Mesenchymal stem cell (in vitro differentiated cells and primary cell): ENCODE measurements around the gene SLC9A3.
"Not testable (repeated sequence)": the region's sequence is repeated elsewhere in the genome, so short reads cannot be mapped to it uniquely, and the experiment has no call there.

ENCODE experiments used
- DNase-seq: peaks from one replicate; pipeline ENCODE4 v3.0.0-alpha.2; 2013
- H2AFZ ChIP-seq: one replicate; pipeline ENCODE4 v1.6.1; 2013; ENCODE audit warnings: low read depth, mild to moderate bottlenecking, control low read depth, inconsistent platforms, low read length, moderate library complexity
- H2AK5ac ChIP-seq: 2 replicates; pipeline ENCODE4 v1.6.1; 2013; ENCODE audit warnings: low read length, moderate library complexity, mild to moderate bottlenecking, inconsistent platforms; ENCODE audit not compliant: severe bottlenecking
- H2BK120ac ChIP-seq: one replicate; pipeline ENCODE4 v1.6.1; 2013; ENCODE audit warnings: low read depth, mild to moderate bottlenecking, inconsistent platforms, low read length, moderate library complexity
- H2BK12ac ChIP-seq, 2 experiments: one replicate each; pipeline ENCODE4 v1.6.1; 2013; ENCODE audit warnings: inconsistent platforms in 2 of 2, low read length in 2 of 2, mild to moderate bottlenecking in 2 of 2, moderate library complexity in 2 of 2, control low read depth in 1 of 2
- H2BK15ac ChIP-seq: one replicate; pipeline ENCODE4 v1.6.1; 2013; ENCODE audit warnings: mild to moderate bottlenecking, low read depth, inconsistent platforms; ENCODE audit not compliant: poor library complexity, severe bottlenecking
- H2BK5ac ChIP-seq: 2 replicates; pipeline ENCODE4 v1.6.1; 2013; ENCODE audit warnings: low read depth, mild to moderate bottlenecking, low read length, control low read depth, inconsistent platforms; ENCODE audit not compliant: poor library complexity, severe bottlenecking
- H3K14ac ChIP-seq, 2 experiments: one replicate each; pipeline ENCODE4 v1.6.1; 2013; ENCODE audit warnings: inconsistent platforms in 2 of 2, low read length in 2 of 2, control low read depth in 1 of 2, mild to moderate bottlenecking in 1 of 2, moderate library complexity in 1 of 2
- H3K18ac ChIP-seq, 2 experiments: one replicate each; pipeline ENCODE4 v1.6.1; 2013; ENCODE audit warnings: inconsistent platforms in 2 of 2, low read length in 2 of 2, control low read depth in 1 of 2, low read depth in 1 of 2, mild to moderate bottlenecking in 1 of 2
- H3K23ac ChIP-seq, 2 experiments: one replicate each; pipeline ENCODE4 v1.6.1; 2013; ENCODE audit warnings: inconsistent platforms in 2 of 2, low read length in 2 of 2, mild to moderate bottlenecking in 2 of 2, moderate library complexity in 2 of 2, control low read depth in 1 of 2
- H3K27ac ChIP-seq: 2 replicates; pipeline ENCODE4 v1.5.1; 2013; ENCODE audit warnings: mild to moderate bottlenecking, moderate library complexity, low read length, control low read depth, inconsistent platforms; ENCODE audit not compliant: poor library complexity, severe bottlenecking
- H3K27me3 ChIP-seq, 2 experiments: 2 replicates each; pipeline versions ENCODE4 v1.6.1 to v1.7.0; 2013; ENCODE audit warnings: low read length in 2 of 2, mild to moderate bottlenecking in 2 of 2, moderate library complexity in 2 of 2, control low read depth in 1 of 2, inconsistent platforms in 1 of 2; ENCODE audit not compliant: control insufficient read depth in 1 of 2, insufficient read depth in 1 of 2
- H3K36me3 ChIP-seq, 2 experiments: 2 replicates each; pipeline versions ENCODE4 v1.6.1 to v1.7.0; 2013; ENCODE audit warnings: low read length in 2 of 2, control low read depth in 1 of 2, inconsistent platforms in 1 of 2, low read depth in 1 of 2, mild to moderate bottlenecking in 1 of 2; ENCODE audit not compliant: insufficient read depth in 2 of 2, control insufficient read depth in 1 of 2
- H3K4ac ChIP-seq, 2 experiments: one replicate each; pipeline ENCODE4 v1.6.1; 2013; ENCODE audit warnings: inconsistent platforms in 2 of 2, low read length in 2 of 2, mild to moderate bottlenecking in 2 of 2, moderate library complexity in 2 of 2, control low read depth in 1 of 2, low read depth in 1 of 2
- H3K4me1 ChIP-seq: 2 replicates; pipeline ENCODE4 v1.6.1; 2013; ENCODE audit warnings: low read depth, low read length, control low read depth; ENCODE audit not compliant: control insufficient read depth, insufficient read depth
- H3K4me2 ChIP-seq: 2 replicates; pipeline ENCODE4 v1.6.1; 2013; ENCODE audit warnings: low read length, mild to moderate bottlenecking, inconsistent platforms; ENCODE audit not compliant: poor library complexity, severe bottlenecking
- H3K4me3 ChIP-seq, 2 experiments: 2 replicates each; pipeline versions ENCODE4 v1.5.1 to v1.7.0; 2013; ENCODE audit warnings: low read length in 2 of 2, mild to moderate bottlenecking in 2 of 2, control low read depth in 1 of 2, low read depth in 1 of 2; ENCODE audit not compliant: insufficient read depth in 1 of 2
- H3K79me1 ChIP-seq: replicated peaks from 2 replicates; pipeline ENCODE4 v1.6.1; 2013; ENCODE audit warnings: mild to moderate bottlenecking, control low read depth, low read length, inconsistent platforms; ENCODE audit not compliant: poor library complexity, severe bottlenecking
- H3K9ac ChIP-seq: 2 replicates; pipeline ENCODE4 v1.7.0; 2013; ENCODE audit warnings: mild to moderate bottlenecking, low read length, moderate library complexity
- H3K9me3 ChIP-seq: 2 replicates; pipeline ENCODE4 v1.7.0; 2013; ENCODE audit warnings: mild to moderate bottlenecking, low read length; ENCODE audit not compliant: control insufficient read depth
- H4K8ac ChIP-seq: one replicate; pipeline ENCODE4 v1.6.1; 2013; ENCODE audit warnings: inconsistent platforms, mild to moderate bottlenecking, low read length, moderate library complexity
- H4K91ac ChIP-seq: one replicate; pipeline ENCODE4 v1.6.1; 2013; ENCODE audit warnings: mild to moderate bottlenecking, low read length, inconsistent platforms
- WGBS: methylation state at CpG from one replicate; pipeline ENCODE4 v1.1.7; 2013; ENCODE audit warnings: mixed read lengths; 5-methylcytosine and 5-hydroxymethylcytosine counted together

Gene SLC9A3

GRCh38 chr5:558871-559503, 34.7 kb upstream of the SLC9A3 start:
- no peaks in the 10 kb centered on the region for H3K4me1 ChIP-seq
- H4K91ac ChIP-seq, result no peak overlapping the region
- no peak overlapping the region for H2AFZ ChIP-seq
- no peak overlapping the region for H2AK5ac ChIP-seq
- peaks cover 0 to 28% of the 10 kb centered on the region in 2 experiments for H3K27me3 ChIP-seq
- no peak overlapping the region for H4K8ac ChIP-seq
- no peak overlapping the region for H3K27ac ChIP-seq
- no peak overlapping the region for H3K4me2 ChIP-seq
- no peak overlapping the region for H3K18ac ChIP-seq
- H3K4ac ChIP-seq, result no peak overlapping the region
- DNase-seq, result no peak
- no peak overlapping the region for H2BK5ac ChIP-seq
- H2BK120ac ChIP-seq, result no peak overlapping the region
- H2BK12ac ChIP-seq, result no peak overlapping the region
- no peaks in the 10 kb centered on the region for H3K36me3 ChIP-seq
- no peak overlapping the region for H3K23ac ChIP-seq
- no peak overlapping the region for H3K9ac ChIP-seq
- H2BK15ac ChIP-seq, result no peak overlapping the region
- WGBS, result 89% methylated on average over 32 of the region's 32 CpGs
- H3K9me3 ChIP-seq, result no peaks in the 10 kb centered on the region
- H3K14ac ChIP-seq, result no peak overlapping the region
- no peak overlapping the region for H3K4me3 ChIP-seq
- no peaks in the 10 kb centered on the region for H3K79me1 ChIP-seq

DNA sequence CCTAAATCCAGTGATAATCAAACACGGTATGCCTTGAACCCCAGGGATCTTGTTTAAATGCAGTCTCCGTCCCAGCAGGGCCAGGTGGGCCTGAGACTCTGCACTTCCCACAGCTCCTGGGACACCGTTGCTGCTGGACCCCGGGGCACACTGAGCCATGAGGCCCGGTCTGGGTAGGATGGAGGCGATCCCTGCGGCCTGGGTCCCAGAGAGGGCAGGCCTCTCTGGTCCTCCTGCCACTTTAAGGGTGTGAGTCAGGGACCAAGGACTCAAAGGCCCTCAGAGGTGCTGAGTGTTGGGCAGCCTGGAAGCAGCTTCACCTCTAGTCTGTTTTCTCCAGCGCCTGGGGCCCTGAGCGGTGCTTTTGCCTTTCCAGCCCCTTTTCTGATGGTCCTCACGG, 34.1 kb upstream of the SLC9A3 start:
- H2BK5ac ChIP-seq, result no peak overlapping the region
- no peak overlapping the region for H2AK5ac ChIP-seq
- no peak overlapping the region for H3K23ac ChIP-seq

GRCh38 chr5:557917-558316, 33.7 kb upstream of the SLC9A3 start:
- not testable (repeated sequence) for H3K14ac ChIP-seq, H2AK5ac ChIP-seq, H2BK12ac ChIP-seq

More for the DNA sequence above, 34.1 kb upstream of the SLC9A3 start:
- Histone ChIP-seq H3K9me3 (no peaks in the 10 kb centered on the region), H3K79me1 (no peaks in the 10 kb centered on the region), H3K4me3 (no peak overlapping the region), H3K14ac (no peak overlapping the region), H2AFZ (no peak overlapping the region), H4K91ac (no peak overlapping the region), H2BK12ac (no peak overlapping the region), H3K4me1 (no peaks in the 10 kb centered on the region), H2BK120ac (no peak overlapping the region), H3K27me3 (peaks cover 0 to 28% of the 10 kb centered on the region in 2 experiments), H3K9ac (no peak overlapping the region), H4K8ac (no peak overlapping the region), H3K27ac (no peak overlapping the region), H3K36me3 (no peaks in the 10 kb centered on the region), H3K4me2 (no peak overlapping the region), H3K18ac (no peak overlapping the region), H2BK15ac (no peak overlapping the region), H3K4ac (no peak overlapping the region)
- no peak for DNase-seq
- 88% methylated on average over 10 of the region's 10 CpGs for WGBS

GRCh38 chr5:556909-557441, 32.7 kb upstream of the SLC9A3 start:
- peaks cover 0 to 28% of the 10 kb centered on the region in 2 experiments for H3K27me3 ChIP-seq
- no peak overlapping the region for H3K9ac ChIP-seq
- H3K4me1 ChIP-seq, result no peaks in the 10 kb centered on the region
- H3K4ac ChIP-seq, result no peak overlapping the region
- no peak overlapping the region for H3K4me2 ChIP-seq
- H3K14ac ChIP-seq, result no peak overlapping the region
- no peak overlapping the region for H2BK5ac ChIP-seq
- H2BK120ac ChIP-seq, result no peak overlapping the region
- H4K8ac ChIP-seq, result no peak overlapping the region
- H3K79me1 ChIP-seq, result no peaks in the 10 kb centered on the region
- no peak overlapping the region for H3K4me3 ChIP-seq
- no peak overlapping the region for H2BK15ac ChIP-seq
- WGBS, result 86% methylated on average over 17 of the region's 19 CpGs
- no peak overlapping the region for H4K91ac ChIP-seq
- DNase-seq, result no peak
- H3K23ac ChIP-seq, result no peak overlapping the region
- H2AK5ac ChIP-seq, result no peak overlapping the region
- no peak overlapping the region for H3K27ac ChIP-seq
- no peaks in the 10 kb centered on the region for H3K9me3 ChIP-seq
- no peaks in the 10 kb centered on the region for H3K36me3 ChIP-seq
- H3K18ac ChIP-seq, result no peak overlapping the region
- no peak overlapping the region for H2AFZ ChIP-seq
- no peak overlapping the region for H2BK12ac ChIP-seq

More at GRCh38 chr5:557917-558316, 33.7 kb upstream of the SLC9A3 start:
- 92% methylated on average over 1 of the region's 4 CpGs for WGBS
- H3K9me3 ChIP-seq, H4K8ac ChIP-seq, H3K4me2 ChIP-seq, H3K36me3 ChIP-seq, H3K79me1 ChIP-seq, H2BK120ac ChIP-seq, H3K18ac ChIP-seq, H3K4ac ChIP-seq, H4K91ac ChIP-seq, DNase-seq, H3K23ac ChIP-seq, H2BK5ac ChIP-seq, H2AFZ ChIP-seq, H3K27ac ChIP-seq, H3K9ac ChIP-seq, H3K4me1 ChIP-seq, H3K4me3 ChIP-seq, H2BK15ac ChIP-seq: not testable (repeated sequence)
- peaks cover 0 to 28% of the 10 kb centered on the region in 2 experiments for H3K27me3 ChIP-seq
